ENCODE results near the gene DPYSL5.

GRCh38 chr2:26892133-26892532 lies 44.2 kb downstream of the DPYSL5 start:
- TF ChIP-seq POLR2A (IDR thresholded peaks at IDR 0.05) (no peak), CTCF (IDR thresholded peaks at IDR 0.05) (no peak)

All from adrenal gland (tissue), 5 donors.